Body of pancreas (tissue), 4 donors: ENCODE measurements around the gene DDIT4. TPM values are rescaled to one million over a fixed set of nuclear protein-coding genes. Genes with fewer than 3 reads are reported as not detected.

Experiments used
- ATAC-seq: fragments of 150-250 bp; one replicate; pipeline ENCODE4 v1.9.1; 2016
- DNase-seq, 4 donors: peaks; one replicate each; pipeline ENCODE4 v3.0.0-alpha.2; 2019
- H3K27ac ChIP-seq, 4 donors: fragments of 200-600 bp; sonication (generic); 1 replicate in 3 of 4; 2 replicates in 1 of 4; pipeline versions ENCODE4 v1.5.1 to v1.6.1; 2016 to 2019; ENCODE audit warnings: mild to moderate bottlenecking in 1 of 4, mixed read lengths in 1 of 4, moderate library complexity in 1 of 4
- H3K27me3 ChIP-seq, 2 donors: fragments of 200-600 bp; sonication (generic); one replicate each; pipeline ENCODE4 v1.6.0; 2016; ENCODE audit warnings: mild to moderate bottlenecking in 1 of 2
- H3K36me3 ChIP-seq, 2 donors: fragments of 200-600 bp; sonication (generic); replicated peaks in 1 of 2; 2 replicates each; pipeline ENCODE4 v1.5.1; 2016; ENCODE audit warnings: low read depth in 2 of 2; ENCODE audit not compliant: insufficient read depth in 1 of 2
- H3K4me1 ChIP-seq: fragments of 200-600 bp; sonication (generic); one replicate; pipeline ENCODE4 v1.6.0; 2016
- H3K4me3 ChIP-seq, 2 donors: fragments of 200-600 bp; sonication (generic); 1 replicate in 1 of 2; 2 replicates in 1 of 2; pipeline ENCODE4 v1.5.1; 2016 to 2019
- H3K9me3 ChIP-seq, 3 donors: fragments of 200-600 bp; sonication (generic); 1 replicate in 2 of 3; 2 replicates in 1 of 3; pipeline ENCODE4 v1.5.1; 2016
- CTCF ChIP-seq, 7 experiments: fragments of 450-650 bp in 4 of 7; fragments of 200-600 bp in 3 of 7; sonication (generic) in 3 of 7; IDR thresholded peaks; one replicate each; pipeline ENCODE4 v1.5.1; 2016 to 2019; ENCODE audit warnings: antibody characterized with exemption in 7 of 7
- POLR2A ChIP-seq, 3 donors: fragments of 450-650 bp; IDR thresholded peaks; one replicate each; pipeline ENCODE4 v1.6.1; 2016; ENCODE audit warnings: antibody characterized with exemption in 3 of 3, mild to moderate bottlenecking in 2 of 3
- WGBS, 2 donors: methylation state at CpG; one replicate each; pipeline ENCODE4 v1.1.5; 2017; 5-methylcytosine and 5-hydroxymethylcytosine counted together
- intact Hi-C: fragments of 100-400 bp; cut with DNase I; formaldehyde crosslinking; loops from one replicate; pipeline ENCODE4 v1.15.1; 2023
- total RNA-seq, 2 donors: library from RNA; depleted of rRNA; stranded (reverse); fragments of >200 nt; gene quantifications; one replicate each; pipeline ENCODE4 v1.1.0, GENCODE V29; 2016

DDIT4 gene
- total RNA-seq, 2 donors from 2014 or later, result 238 to 269 TPM

DNA sequence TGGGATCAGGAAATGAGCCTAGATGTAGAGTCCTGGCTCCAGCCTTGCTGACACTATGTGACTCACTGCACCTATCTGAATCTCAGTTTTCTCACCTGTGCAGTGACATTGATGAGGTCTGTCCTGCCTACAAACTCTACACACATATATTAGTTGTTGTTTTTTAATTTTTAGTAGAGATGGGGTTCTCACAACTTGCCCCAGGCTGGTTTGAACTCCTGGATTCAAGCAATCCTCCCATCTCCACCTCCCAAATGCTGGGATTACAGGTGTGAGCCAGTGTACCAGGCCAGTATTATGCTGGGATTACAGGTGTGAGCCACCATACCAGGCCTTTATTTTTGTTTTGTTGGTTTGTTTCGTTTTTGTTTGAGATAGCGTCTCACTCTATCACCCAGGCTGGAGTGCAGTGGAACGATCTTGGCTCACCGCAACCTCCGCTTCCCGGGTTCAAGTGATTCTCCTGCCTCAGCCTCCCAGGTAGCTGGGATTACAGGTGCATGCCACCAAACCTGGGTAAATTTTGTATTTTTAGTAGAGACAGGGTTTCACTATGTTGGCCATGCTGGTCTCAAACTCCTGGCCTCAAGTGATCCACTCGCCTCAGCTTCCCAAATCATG, 11.8 kb upstream of the DDIT4 start:
- peak overlapping the region in 3 of 4 donors; percentile 69 to 71 (median 70) for H3K27ac ChIP-seq
- intact Hi-C loops, result no loop called here
- no peak overlapping the region for H3K4me3 ChIP-seq
- peak in 1 of 4 donors; percentile 52 for DNase-seq
- peaks cover 60% of the 10 kb centered on the region for H3K4me1 ChIP-seq
- H3K27me3 ChIP-seq, result no peaks in the 10 kb centered on the region
- TF ChIP-seq CTCF (IDR thresholded peaks at IDR 0.05) (no peak), POLR2A (IDR thresholded peaks at IDR 0.05) (no peak)
- H3K9me3 ChIP-seq, result no peaks in the 10 kb centered on the region
- H3K36me3 ChIP-seq, result no peaks in the 10 kb centered on the region
- peak; percentile 23 for ATAC-seq
- WGBS, 2 donors, result 90 to 95% methylated on average over 7 of the region's 7 CpGs

GRCh38 chr10:72263613-72264241, 10.0 kb upstream of the DDIT4 start:
- DNase-seq (peak; percentile 87 to 95 (median 94)), ATAC-seq (peak; percentile 82)
- Histone ChIP-seq H3K36me3 (no peaks in the 10 kb centered on the region), H3K27me3 (no peaks in the 10 kb centered on the region), H3K4me3 (no peak overlapping the region), H3K27ac (peak overlapping the region; percentile 68 to 82 (median 77)), H3K9me3 (no peaks in the 10 kb centered on the region), H3K4me1 (peaks cover 54% of the 10 kb centered on the region)
- WGBS, 2 donors, result 18 to 36% methylated on average over 6 of the region's 6 CpGs
- intact Hi-C loops, result no loop called here
- TF ChIP-seq CTCF (IDR thresholded peaks at IDR 0.05) (no peak), POLR2A (IDR thresholded peaks at IDR 0.05) (peak in 2 of 3 donors; percentile 41 to 50)

DNA sequence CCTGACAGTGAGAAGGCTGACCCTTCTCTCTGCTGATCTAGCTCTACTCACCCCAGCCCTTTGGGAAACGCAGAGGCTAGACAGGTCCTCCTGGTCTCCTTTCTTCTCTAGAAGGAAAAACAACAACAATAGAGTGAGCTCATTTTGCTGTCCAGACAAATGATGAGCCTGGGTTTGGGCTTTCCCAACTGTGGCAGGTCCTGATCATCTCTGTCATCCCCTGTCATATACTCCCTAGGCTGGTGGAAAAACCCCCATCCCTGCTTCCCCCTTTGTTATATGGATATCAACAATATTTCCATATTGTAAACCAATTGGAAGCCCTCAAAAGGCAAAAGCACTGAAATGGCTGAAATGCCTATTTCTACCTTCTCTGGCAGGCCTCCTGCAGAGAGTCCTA, 9.2 kb upstream of the DDIT4 start:
- WGBS, 2 donors, result 93 to 100% methylated on average over 1 of the region's 1 CpG
- ATAC-seq (no peak), DNase-seq (no peak)
- Histone ChIP-seq H3K4me3 (no peak overlapping the region), H3K27ac (peak overlapping the region in 3 of 4 donors; percentile 73 to 82 (median 81)), H3K27me3 (no peaks in the 10 kb centered on the region), H3K36me3 (no peaks in the 10 kb centered on the region), H3K4me1 (peaks cover 52% of the 10 kb centered on the region), H3K9me3 (no peaks in the 10 kb centered on the region)
- intact Hi-C loops, result no loop called here
- TF ChIP-seq POLR2A (IDR thresholded peaks at IDR 0.05) (no peak), CTCF (IDR thresholded peaks at IDR 0.05) (no peak)

DNA sequence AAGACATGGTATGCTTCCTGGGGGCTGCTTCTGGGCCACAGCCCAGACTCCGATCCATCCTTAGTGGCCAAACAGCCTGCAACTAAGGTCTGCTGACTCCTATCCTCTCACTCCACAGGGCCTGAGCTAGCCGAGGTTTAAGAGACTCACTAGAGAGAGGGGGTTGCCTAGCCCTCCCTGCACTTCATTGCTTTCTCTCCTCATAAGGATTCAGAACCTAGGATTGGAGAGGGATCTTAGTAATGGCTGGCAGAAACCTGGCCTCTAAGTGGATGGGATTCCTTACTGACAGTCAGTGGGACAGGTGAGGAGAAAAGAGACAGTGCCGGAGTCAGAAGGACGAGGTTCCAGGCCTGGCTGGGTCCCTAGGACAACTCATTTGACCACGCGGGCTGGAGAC, 8.2 kb upstream of the DDIT4 start:
- no peaks in the 10 kb centered on the region for H3K27me3 ChIP-seq
- TF ChIP-seq POLR2A (IDR thresholded peaks at IDR 0.05), result no peak
- TF ChIP-seq CTCF (IDR thresholded peaks at IDR 0.05), result no peak
- no peaks in the 10 kb centered on the region for H3K9me3 ChIP-seq
- intact Hi-C loops, result no loop called here
- no peak overlapping the region for H3K27ac ChIP-seq
- DNase-seq (no peak), ATAC-seq (no peak)
- no peaks in the 10 kb centered on the region for H3K36me3 ChIP-seq
- peaks cover 43% of the 10 kb centered on the region for H3K4me1 ChIP-seq
- no peak overlapping the region for H3K4me3 ChIP-seq
- 94% methylated on average over 5 to 6 of the region's 6 CpGs for WGBS, 2 donors
